Stimulated activated CD4-positive, alpha-beta T cell treated with anti-CD3 and anti-CD28 coated beads, Interleukin-2, amount 100 ng/mL, for 48 hours (primary cell): Measurements from ENCODE around the gene HAAO.
"Not testable (repeated sequence)": the region's sequence is repeated elsewhere in the genome, so short reads cannot be mapped to it uniquely, and the experiment has no call there.

Experiments used
- DNase-seq, 2 donors: peaks; one replicate each; pipeline ENCODE4 v3.0.0-alpha.2; 2020

Gene HAAO

DNA sequence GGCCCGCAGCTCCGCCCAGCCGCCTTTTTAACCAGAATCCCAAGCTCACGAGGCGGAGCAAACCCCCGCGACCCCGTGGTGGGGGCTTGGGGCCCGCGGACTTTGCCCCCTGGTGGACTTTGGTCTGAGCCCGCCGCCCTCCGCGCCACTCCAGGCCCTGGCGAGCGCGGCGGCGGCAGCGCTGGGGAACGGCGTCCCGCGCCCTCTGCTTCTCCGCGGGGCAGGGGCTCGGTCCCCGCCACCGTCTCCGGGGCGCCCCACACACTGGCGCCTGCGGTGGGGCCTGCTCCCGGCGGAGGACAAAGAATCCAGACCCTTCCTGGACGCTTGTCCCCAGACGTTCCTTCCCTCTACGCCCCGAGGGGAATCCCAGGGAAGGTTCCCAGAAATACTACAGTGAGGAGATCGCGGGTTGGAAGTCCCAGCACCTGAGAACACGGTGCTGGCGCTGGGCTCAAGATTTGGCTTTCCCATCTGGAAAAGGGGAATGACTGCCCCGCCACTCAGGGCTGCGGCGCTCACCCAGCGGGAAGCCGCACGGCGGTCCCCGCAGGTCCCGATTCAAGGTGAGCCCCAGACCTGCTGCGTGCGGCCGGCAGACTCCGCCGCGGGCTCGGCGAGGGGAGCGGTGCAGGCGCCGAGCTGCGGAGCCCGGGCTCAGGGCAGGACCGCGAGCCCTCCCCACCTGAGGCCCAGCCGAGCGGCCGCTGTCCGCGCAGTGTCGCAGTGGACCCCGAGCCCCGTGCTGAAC is at the start of gene HAAO:
Gene HAAO (minus strand): TSS at position 1 of the 751 bp plus-strand sequence. CDS start 47 bp downstream, outside the sequence.
- peak in 1 of 2 donors; percentile 11 for DNase-seq

DNA sequence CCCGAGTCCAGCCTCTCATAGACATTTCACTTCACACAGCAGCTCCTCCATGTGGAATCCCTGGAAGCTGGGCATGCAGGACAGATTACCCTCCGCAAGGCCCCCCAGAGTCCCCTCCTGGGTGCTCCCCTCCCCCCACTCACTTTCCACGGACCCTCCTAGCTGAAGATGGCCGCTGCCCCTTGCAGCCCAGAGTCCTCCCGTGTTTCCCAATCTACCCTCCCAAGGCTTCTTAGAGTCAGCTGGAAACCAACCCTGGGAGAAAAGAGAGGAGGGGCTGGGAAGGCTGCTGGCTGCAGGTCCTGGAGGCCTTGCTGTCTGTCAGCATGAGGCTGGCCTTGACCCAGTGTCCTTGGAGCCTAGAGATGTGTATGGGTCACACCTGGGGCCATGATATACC is 49.0 kb upstream of the HAAO start:
- no peak for DNase-seq

DNA sequence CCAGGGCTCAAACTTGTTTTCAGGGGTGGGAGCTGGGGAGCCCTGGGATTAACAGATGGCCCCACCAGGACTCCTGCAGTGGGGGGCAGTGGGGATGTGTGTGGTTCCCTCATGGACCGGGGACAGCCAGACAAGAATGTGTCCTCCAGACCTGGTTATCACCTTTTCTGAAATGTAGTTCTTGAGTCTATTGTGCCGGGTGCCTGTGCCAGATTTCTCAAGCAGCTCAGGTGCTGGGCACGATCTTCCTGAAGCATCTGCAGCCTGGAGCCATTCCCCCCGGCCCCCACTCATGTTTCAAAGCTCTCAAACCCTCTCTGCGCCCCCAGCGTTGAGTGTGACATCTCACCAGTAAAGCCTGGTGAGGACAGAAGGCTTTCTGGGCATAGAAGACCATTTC is 48.4 kb upstream of the HAAO start:
- DNase-seq, result no peak

DNA sequence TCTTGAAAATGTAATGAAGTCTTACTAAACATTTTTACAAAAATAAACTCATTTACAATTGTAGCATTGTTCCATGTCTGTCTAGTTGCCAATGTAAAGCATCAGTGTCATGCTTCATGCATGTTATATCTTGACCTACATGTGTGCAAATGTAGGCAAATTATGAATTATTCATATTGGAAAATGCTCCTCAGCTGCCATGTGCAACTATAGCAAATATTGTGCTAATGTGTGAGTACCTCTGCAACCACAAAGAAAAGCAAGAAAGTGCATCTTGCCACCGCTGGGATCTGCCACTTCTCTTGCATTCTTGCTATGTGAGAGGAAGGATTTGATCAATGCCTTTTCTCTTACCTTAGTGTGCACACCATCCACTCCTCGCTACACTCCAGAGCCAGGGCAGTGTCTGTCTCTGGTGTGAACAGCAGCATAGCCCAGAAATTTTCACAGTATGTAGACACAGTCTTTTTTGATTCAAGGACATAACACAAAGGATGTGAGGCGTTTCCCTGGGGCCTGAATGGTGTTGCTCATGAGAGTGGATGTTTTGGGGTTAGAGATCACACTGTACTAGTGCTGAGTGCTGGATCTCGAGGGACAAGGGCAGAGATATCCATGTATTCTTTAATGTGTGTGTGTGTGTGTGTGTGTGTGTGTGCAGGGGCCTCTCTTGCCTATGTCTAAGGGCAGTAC is 47.6 kb upstream of the HAAO start:
- DNase-seq, result no peak

DNA sequence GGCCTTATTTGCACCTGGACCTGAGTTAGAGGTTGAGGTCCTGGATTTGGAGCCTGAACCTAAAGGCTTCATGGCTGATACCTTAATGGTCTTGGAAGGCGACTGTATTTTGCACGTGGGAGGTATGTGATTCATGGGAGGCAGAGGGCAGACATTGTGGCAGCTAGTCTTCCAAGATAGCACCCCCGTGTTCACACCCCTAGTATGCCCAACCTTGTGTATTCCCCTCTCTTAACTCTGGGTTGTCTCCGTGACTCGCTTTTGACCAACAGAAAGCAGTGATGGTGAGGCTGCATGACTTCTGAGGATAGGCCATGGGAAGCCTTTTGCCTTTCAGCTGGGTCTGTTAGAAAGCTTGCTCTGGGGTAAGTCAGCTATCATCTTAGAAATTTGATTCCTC is 45.8 kb upstream of the HAAO start:
- no peak for DNase-seq

DNA sequence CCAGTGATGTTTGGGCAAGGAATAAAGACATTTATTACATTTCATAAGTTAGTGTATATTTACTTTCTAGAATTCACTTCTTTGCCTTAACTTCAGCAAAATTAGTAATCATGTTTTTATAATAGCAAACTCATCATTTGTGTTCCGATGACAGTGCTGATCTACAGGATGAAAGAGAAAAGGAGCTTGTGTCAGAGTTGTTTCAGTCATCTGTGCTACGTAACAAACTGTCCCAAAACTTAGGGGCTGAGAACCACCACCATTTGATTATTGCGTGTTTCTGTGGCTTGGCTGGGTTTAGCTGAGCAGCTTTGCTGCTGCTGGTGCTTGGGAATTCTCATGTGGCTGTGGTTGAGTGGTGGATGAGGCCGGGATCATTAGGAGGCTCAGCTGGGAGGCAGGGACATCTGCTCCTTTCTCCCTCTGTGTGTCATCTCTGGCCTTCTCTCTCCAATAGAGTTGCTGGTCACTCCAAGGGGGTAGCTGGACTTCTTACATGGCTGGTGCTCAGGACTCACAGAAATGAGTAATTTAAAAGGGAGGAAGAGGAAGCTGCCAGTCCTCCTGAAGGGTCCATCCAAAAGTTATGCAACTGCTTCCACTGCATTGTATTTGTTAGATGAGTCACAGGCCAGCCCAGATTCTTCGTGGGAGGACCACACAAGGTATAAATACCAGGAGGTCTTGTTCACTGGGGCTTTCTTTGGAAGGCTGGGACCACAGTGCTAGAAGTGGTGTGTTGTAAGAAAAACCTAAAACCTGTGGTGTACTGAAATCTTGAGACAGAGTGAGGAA is 43.4 kb upstream of the HAAO start:
- DNase-seq, result no peak

DNA sequence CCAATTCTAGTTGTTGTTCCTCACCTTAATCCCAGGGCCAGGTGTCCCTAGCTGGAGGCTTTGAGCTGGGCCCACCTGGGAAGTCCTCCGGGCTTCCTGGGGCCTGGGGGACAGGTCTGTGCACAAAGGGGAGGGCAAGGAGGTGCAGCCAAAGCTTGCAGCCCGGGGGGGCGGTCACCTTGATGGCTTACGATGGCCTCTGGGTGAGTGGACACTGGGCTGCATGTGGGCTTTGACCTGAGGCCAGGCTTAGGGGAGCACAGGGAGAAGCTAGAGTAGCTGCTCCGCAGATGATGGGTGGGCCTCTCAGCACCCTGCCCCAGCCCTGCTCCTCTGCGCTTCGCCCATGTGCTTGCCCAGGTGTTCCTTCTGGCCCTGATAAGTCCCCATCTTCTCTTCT is 41.8 kb upstream of the HAAO start:
- no peak for DNase-seq

DNA sequence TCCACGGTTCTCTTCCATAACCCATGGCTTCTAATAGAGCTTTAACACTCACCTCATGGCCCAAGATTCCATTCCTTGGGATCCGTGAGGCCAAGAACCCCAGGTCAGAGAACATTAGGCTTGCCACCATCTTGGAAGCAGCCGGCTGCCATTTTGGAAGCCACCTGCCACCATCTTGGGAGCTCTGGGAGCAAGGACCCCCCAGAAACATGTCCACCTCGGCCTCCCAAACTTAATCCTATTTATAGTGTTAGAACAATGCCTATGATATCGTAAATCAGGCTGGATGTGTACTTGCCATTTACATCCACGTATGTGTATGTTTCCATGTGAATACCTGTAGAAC is 39.9 kb upstream of the HAAO start:
- no peak for DNase-seq

DNA sequence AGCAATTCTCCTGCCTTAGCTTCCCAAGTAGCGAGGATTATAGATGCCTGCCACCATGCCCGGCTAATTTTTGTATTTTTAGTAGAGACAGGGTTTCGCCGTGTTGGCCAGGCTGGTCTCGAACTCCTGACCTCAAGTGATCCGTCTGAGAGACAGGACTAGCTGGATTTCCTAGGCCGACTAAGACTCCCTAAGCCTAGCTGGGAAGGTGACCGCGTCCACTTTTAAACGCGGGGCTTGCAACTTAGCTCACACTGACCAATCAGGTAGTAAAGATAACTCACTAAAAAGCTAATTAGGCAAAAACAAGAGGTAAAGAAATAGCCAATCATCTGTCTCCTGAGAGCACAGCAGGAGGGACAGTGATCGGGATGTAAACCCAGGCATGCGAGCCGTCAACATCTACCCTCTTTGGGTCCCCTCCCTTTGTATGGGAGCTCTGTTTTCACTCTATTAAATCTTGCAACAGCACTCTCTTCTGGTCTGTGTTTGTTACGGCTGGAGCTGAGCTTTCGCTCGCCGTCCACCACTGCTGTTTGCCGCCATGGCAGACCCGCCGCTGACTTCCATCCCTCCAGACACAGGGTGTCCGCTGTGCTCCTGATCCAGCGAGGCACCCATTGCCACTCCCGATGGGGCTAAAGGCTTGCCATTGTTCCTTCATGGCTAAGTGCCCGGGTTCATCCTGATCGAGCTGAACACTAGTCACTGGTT is 39.3 kb upstream of the HAAO start:
- not testable (repeated sequence) for DNase-seq

DNA sequence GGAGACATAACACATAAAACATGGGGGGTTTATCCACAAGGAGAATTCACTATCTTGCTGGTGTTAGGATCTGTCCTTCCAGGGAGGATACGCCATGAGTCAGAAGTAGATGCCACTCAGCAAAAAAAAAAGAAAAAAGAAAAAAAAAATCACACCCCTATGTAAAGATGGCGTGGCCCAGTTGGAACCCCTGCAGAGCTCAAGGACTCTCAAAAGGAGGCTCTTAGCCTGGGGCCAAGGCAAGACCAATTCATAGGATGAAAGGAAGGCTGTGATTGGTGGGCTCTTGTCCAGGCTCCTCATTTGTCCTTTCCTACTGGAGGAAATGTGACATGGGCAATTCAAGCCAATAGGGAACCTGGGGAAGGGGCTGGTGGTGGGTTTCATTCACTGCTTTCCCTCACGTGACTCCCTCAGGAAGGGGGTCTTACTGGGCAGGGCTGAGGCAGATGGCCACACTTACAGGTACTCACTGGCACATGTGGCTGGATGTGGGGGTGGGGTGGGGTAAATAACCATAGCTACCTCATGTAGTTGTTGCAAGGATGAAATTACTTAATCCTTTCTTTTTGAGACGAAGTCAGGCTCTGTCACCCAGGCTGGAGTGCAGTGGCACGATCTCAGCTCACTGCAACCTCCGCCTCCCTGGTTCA is 38.7 kb upstream of the HAAO start:
- no peak for DNase-seq

DNA sequence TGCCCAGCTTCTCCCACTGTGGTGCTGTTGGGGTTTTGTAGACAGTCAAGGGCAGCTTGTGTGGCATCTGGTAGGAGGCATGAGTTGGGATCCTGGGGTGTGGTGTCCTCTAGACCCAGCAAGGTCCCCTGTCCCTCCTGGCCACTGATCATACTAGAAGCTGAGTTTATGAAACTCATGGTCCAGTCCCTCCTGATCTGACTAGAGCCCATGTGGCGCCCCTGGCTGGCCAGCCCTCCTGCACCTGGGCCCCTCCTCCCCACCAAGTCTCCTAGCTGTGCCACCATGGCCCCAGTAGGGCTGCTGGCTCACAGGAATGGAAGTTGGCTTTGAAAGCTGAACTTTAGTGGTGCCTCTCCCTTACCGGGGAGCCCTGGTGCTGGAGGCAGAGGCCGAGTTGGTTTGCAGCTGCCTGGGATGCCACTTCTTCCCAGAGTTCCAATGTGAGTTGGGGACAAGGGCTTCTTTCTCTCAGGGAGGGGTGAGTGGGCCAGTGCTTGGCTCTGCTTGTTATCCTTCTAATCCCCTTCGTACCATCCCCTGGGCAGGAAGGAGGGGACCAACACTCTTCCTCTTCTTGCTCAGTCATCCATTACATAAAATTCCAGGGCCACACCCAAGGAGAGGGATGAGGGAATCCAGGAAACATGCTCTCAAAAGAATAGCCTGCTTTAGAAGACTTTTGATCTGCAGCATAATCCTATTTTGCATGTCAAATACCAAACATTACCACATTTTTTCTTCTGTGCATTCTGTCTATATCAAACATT is 37.5 kb upstream of the HAAO start:
- no peak for DNase-seq

DNA sequence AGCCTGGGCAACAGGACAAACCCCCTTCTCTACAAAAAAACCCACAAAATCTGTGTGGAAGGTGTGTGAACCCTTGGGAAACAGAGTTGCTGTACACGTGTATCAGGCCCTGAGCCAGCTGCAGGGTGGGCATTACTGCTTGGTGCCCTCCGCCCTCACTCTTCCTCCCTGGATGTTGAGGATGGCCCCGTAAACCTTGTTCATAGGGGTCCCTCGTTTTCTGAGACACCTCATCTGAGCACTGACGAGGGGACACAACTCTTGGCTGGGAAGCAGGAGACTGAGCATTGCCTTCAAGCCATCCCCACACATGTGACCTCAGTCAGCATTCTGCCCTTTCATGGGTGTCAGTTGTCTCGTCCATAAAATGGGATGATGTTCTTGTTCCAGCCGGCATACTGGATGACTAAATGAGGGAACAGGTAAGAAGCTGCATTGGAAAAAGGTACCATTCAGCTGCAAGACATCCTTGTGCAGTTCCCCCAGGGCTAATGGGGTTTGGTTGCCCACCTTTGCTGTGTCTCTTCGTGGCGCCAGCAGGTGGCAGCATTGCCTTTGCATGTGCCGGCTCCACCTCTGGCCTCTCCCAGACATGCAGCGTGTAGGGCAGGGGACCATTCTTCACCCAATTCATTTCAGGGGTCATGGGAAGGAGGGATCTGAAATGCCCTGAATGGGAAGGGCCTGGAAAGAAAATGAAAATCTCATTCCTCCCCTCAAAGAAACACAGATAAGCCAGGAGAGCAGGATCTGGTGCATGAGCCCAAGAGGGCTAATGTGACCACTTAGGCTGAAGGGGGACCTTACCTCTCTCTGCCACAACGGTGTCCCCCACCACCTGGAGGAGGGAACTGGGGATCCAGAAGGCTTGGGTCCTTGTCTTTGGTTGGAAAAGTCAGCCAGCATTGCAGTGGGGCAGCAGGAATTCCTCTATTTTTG is 36.4 kb upstream of the HAAO start:
- DNase-seq, result peak; percentile 57 to 64

DNA sequence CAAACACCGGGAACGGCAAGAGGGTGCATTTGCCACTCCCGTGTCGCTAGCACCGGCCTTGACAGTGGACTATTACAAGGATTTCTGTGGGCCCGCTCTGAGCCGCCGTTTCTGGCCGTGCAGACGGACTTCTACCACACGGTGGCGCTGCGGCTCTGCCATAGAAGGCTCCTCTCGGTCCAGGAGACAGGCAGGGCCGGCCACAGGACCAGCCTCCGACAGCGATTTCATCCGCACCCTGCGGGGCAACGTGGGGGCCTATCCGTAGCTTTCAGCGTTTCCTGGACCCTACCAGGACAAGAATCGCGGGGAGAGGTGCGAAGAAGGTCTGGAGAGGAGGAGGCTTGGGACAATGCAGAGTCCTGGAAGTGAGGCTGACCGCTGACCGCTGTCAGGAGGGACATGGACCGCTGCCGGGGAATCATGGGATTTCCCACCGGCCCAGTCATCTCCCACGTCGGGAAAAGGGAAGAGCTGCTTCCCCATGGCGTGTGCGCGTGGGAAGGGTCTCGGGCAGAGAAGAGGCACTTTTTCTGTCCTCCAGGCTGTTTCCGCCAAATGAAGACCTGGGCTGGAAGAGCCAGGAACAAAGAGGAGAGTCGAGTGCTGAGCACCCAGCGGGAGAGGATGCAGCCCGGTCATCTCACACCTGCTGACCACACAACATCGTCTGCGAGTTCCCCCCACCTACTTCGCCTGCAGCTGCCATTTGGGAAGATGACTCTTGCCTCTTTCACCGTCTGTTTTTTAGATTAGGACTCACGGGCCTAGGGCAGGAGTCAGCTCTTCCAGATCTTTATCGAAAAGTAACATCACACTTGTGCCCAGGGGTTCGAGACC is 35.5 kb upstream of the HAAO start:
- peak; percentile 89 to 90 for DNase-seq

DNA sequence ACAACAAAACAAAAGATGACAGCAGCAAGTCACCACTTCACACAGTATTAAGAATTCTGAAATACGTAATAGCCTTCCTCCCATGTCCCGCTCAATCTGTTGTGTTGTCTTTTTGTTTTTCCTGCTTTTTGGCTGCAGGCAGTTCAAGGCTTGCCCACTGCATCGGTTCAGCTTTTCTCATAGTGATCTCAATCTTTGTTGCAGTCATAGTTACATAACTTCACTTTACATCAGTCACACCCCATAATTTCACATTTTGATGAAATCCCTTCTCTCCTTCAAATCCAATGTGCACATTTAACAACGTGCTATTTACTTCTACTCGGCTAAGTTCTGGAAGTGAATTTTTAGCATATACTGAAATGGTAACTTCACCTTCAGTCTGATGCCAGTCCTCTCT is 33.8 kb upstream of the HAAO start:
- DNase-seq, result no peak

DNA sequence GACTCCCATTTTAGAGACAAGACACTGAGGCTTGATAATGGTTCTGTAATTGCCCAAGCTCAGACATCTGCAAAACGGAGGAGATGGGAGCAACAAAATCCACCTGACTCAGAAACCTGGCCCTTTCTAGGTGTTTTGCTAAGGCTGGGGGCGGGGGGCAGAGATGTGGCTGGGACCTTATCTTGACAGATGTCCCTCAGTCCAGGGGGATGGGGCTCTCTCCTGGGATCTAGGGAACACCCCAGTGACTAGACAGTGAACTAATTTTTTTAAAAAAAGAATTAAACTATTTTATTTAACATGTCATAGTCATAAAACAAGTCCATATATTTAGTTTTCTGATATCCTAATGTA is 32.0 kb upstream of the HAAO start:
- no peak for DNase-seq

DNA sequence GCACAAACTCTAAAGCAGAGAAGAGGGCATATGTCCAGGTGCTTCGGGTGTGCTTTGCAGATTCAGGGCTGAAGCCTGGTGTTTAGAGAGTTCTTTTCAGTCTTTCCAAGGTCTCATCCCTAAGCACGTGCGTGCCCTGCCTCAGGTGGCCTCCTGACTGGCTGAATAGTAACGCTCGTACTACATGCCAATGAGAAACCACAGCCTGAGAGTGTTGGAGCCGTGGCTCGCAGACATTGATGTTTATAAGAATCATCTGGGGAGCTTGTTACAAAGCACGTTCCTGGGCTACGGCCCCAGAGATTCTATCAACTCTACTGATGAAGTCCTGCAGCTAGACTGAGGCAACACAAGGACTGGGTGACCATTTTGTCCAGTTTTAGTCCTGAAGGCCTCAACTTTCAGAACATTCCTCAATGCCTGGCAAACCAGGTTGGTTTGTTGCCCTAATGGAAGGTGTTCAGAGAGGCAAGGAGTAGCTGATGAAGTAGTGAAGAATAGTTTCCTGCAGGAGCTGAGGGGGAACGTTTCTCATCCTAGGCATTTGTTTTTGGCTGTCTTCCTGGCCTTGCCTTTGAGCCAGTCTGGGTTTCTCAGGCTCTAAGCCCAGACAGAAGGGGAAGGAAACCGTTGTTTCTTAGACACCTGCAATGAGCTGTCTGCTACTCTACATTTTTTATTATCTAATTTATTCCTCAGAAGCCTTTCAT is 31.5 kb upstream of the HAAO start:
- no peak for DNase-seq

DNA sequence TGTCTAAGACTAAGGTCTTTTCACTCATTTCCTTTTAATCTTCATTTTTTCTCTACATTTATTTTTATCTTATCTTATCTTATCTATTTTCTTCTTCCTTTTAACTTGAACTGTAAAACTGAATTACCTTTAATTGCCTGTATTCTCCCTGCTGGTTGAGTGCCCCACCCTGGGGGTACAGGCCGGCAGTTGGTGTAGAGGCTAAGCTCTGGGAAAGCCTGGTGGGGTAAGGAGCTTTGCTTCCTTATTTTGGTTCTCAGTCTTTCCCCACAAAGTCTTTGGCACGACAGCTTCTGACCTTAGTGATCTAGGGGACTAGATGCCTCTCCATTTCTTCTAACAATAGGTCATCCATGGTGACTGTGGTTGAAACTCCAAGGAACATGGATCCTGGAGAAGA is 26.8 kb upstream of the HAAO start:
- DNase-seq, result no peak

DNA sequence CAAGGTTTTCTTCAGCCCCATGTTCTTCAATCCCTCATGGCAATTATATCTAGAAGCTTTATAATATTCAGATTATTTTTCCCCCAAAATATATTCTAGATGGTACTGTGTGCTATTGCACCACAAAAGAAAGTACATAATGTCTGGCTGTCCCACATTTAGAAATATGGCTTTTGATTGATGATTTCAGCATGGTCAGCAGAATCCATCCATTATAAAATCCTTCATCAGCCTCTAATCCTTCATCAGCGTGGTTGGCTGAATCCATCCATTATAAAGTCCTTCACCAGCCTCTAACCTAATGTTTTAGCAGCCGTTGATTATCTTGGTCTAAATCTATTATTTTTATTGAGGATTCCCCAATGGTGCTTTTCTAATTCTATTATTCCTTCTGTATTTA is 23.3 kb upstream of the HAAO start:
- DNase-seq, result no peak

DNA sequence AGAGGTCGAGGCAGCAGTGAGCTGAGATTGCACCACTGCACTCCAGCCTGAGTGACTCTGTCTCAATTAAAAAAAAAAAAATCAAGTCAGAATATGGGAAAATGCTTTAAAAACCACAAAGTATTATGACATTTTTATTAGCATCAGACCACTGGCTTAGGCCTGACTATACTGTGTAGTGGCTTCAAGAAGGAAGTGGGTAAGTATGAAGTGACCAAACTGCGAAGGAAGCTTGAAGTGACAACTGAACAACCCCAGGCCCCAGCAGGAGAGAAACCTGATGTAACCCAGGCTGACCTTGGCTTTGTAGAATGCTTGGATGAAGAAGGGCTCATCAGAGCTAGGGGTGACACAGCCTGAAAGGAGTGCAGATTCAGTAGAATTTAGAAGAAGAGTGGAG is 21.4 kb upstream of the HAAO start:
- no peak for DNase-seq
